T-helper 2 cell treated with Interferon-gamma antibody and Interleukin-4, amounts not matched to agents 100 ng/mL and 5 ng/mL, for 36 hours (primary cell): ENCODE measurements around the gene SYNGAP1. TPM values are rescaled to one million over a fixed set of nuclear protein-coding genes. Genes with fewer than 3 reads are reported as not detected.

Experiments
- intact Hi-C: fragments of 100-400 bp; cut with micrococcal nuclease; formaldehyde crosslinking; loops from one replicate; pipeline ENCODE4 v1.15.1; 2023
- total RNA-seq: library from RNA; stranded (reverse); gene quantifications from 2 replicates; pipeline ENCODE4 v1.2.3, GENCODE V29; 2022

The SYNGAP1 gene
- total RNA-seq, 1 donor from 2014 or later = 40.7 TPM

DNA sequence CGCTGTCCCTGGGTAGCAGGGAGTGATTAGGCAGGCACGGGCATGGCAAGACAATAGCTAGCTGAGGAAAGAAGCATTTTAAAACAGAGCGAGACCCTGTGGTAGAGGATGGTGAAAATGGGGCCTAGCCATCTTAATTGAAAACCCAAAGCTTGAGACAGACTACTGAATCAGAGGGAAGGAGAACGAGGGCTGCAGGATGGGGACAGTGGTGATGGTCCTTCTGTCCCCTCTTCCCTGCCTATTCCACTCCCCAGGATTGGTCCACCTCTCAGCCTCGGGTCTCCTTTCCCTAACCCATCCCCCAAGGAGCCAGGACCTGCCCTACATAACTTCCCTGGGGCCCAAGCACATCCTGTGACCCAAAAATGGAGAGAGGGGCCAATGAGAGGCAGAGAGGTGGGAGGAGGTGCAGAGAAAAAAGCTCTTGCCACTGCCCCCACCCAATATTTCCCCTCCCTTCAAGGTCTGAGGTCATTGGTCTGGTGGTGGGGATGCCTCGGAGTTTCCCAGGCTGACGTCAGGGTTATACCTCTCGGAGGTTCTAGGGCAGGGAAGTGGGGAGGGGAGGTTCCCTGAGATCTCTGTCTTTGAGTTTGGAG lies 1.1 kb upstream of the SYNGAP1 start:
- intact Hi-C loops = loop anchor here (1.0 to 2.0 kb wide), 5 partner anchors 8 to 370 kb away; partner anchors contain the start of genes LEMD2 and ZBTB22

DNA sequence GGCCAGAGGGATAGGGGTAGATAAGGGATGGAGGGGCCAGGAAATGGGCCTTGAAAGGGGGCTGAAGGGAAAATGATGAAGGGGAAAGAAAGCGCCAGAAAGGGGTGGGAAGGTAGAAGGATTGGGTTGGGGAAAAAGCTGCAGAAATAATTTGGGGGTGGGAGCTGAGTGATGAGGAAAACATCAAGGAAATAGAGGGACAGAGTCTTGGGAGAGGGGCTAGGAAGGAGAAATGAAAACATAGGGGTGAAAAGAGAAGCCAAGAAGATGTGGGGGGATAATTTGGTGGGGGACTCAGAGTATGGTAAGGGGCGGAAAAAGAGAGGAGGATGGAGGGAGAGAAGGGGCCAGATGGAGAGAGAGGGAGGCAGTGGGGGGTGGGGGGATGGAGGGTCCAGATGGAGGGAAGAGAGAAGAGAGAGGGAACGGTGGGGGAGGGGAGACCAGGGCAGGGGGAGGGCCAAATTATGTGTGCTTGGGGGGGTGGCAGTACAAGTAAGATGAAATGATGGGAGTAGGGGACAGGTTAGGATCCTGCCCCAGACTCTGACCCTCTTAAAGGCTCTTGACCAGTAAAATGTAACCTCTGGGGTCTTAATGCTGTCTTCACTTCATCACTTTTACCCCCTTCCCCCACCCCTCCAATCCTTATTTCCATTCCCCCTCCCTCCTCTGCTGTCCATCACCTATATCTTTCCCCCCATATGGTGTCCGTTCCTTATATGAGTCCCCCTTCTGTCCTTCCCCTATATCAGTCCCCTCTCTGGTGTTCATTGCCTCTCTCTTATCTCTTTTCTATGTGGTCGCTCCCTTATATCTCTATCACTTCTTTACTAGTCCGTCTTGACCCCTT lies 852 bp downstream of the SYNGAP1 start:
- intact Hi-C loops = no loop called here

DNA sequence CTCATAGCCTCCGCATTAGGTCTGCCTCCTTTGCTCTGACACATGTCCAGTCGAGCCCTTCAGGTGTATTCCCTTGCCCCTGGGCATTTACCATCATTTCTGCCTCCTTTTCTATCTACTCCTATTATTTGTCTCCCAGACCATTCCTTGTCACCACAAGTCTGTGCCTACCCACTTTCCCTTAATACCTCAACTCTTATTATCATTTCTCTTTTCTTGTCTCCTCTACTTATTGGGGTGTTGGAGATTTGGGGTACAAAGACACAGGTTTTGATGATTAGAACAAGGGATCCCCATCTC lies 1.4 kb downstream of the SYNGAP1 start:
- intact Hi-C loops = no loop called here

DNA sequence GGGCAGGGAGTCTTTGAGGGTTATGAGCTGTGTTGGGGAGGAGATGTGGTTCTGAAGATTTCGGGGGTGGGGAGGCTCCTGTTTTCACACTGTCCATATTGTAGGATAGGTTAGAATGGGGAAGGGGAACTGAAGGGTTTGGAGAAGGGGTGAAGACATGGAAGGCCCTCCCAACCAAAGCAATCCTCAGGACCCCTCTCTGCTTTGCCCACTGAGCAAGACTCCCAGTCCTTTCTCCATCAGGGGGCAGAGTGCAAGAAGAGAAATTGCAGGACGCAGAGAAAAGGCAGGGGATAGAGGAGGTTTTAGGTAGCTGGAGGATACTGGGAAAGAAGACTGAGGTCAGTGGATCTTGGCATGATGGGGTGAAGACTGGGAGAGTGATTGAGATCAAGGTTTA lies 3.9 kb downstream of the SYNGAP1 start:
- intact Hi-C loops = loop anchor here (2.0 kb wide), 1 partner anchor 13 kb away; the partner anchor contains the start of gene PHF1

DNA sequence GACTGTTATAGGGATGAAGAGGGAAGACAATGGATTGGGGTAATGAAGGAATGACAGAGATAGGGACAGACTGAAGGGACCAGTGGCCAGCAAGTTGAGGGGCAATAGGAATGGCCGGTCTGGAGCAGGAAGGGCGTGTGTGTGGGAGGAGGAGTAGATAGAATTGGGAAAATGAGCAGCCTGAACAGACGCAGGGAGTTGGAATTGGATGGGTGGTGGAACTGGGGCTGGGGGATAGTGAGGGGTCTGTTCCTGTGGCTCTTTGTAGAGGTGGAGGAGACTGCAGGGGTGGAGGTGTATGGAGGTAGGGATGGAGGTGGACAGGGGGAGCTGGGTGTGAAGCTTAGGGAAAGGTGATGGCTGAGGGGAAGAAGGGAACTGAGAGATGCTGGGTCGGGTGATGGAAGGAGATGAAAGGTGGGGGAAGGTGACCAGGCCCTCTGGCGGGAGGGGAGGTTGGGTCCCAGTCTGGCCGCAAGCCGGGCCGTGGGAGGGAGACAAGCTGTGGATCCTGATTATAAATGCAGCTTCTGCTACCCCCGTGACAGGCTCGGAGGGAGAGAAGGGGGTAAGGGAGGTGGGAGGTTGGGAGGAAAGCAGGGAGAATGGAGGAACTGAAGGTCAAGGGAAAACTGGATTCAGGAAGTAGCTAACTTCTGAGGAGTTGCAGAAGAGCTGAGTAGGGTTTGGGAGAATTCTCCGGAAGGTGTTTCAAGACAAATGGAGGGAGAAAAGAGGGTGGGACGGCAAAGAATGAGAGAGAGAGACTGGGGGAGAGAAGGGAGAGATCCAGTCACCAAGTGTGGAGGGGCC lies 5.2 kb downstream of the SYNGAP1 start:
- intact Hi-C loops = loop anchor here (2.0 kb wide), 1 partner anchor 14 kb away; the partner anchor contains the start of gene PHF1

DNA sequence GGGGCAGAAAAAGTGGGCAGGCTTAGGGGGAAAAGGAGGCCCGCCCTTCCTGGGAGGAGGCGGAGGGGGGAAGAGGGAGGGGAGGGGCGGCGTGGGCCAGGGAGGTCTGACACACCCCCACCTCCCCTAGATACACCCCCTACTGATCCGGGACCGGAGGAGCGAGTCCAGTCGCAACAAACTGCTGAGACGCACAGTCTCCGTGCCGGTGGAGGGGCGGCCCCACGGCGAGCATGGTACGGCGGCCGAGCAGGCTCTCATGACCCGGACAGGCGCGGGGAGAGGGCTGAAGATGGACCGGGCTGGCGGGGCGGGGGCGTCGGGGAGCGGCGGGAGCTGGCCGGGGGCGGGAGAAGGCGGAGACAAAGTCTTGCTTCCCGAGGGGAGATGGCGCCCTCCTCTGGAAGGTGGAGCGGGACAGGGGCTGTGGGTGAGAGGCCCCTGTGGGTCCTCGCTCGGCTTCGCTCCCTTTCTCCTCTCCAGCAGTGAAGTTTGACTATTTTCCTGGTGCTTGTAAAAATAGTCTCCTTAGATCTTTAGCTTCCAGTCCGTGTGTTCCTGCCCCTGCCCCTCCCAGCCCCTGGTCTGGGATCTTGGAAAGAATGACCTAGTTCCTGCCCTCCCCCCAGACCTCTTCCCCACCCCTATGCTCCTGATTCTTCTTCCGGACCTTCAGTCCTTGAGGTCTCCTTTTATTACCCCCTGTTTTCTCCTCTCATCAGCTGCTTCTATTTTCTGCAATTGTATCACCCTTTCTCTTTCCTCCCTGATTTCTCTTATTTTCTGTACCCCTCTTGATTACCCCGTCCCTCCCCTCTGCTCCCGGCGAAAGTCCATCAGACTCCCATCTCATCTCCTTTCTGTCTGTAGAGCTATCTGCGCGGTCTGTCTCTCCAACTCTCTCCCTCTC lies 6.1 kb downstream of the SYNGAP1 start:
- intact Hi-C loops = loop anchor here (1.0 to 2.0 kb wide), 3 partner anchors 8 to 35 kb away; partner anchors contain the start of genes CUTA, KIFC1 and PHF1

DNA sequence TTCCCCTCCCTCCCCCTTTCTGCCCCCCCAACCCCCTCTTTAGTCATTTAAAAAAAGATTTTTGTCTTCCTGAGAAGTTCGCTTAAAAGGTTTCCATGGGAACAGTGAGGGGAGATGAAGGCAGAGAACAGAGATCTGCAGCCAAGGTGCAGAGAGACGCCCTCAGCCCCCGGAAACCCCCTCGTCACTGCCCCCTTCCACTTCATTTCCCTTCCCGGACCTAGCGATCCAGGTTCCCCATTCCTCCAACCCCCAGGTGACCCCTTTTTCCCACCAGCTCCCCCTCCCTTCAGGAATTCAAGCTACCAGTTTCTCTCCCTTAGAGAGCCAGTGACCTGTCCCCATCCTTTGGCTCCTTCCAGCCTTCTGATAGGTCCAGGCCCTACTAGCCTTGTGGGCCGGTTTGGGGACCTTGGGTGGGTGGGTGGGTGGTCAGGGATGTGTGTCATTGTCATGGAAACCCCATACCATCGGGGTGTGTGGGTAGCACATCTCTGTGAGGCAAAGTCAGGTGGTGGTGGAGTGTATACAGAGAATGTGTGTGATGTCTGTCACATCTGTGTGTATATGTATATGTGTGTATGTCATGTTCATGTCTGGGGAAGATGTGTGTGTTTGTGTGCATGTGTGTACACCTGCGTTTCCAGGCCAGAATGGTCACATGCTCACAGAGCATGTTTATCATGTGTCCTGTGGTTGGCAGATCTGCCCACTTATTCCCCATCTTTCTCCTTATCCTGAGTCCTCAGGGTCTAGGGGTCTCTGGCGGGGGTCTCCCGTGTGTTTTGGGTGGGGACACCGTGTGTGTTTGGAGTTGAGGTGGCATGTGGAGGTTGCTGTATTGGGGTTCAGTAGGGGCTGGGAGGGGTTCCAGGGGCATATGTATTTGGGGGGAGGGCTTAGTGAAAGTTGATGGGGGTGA lies 7.0 kb downstream of the SYNGAP1 start:
- intact Hi-C loops = loop anchor here (1.0 kb wide), 2 partner anchors 9 to 36 kb away; partner anchors contain the start of genes CUTA and KIFC1

DNA sequence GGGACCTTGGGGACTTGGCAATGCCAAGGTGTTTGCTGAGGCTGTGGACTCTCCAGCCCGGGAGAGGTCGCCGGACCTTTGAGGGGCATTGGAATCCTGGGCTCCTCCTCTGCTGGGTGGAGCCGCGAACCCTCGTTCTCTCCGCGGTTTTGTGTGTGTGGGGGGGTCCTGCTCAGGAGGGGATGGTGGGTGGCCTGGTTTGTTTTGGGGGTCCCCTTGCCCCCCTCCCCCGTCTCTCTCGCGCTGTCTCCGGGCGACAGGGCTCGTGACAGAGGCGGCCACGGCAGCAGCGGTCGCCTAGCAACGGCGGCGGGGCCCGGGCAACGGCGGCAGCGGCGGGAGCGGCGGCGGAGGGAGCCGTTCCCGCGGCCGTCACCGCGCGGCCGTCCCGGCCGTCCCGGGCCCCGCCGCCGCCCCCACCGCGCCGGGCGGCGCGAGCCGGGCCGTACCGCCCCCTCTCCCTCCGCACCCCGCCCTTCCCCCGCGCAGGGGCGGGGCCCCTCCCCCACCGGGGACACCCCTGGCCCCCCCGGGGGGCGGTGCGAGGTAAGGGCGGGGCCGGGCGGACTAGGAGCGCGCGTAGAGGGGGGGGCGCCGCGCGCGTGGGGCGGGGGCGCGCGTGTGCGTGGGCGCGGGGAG lies 7.8 kb downstream of the SYNGAP1 start:
- intact Hi-C loops = loop anchor here (2.0 kb wide), 1 partner anchor 143 kb away; no protein-coding TSS in a partner anchor

DNA sequence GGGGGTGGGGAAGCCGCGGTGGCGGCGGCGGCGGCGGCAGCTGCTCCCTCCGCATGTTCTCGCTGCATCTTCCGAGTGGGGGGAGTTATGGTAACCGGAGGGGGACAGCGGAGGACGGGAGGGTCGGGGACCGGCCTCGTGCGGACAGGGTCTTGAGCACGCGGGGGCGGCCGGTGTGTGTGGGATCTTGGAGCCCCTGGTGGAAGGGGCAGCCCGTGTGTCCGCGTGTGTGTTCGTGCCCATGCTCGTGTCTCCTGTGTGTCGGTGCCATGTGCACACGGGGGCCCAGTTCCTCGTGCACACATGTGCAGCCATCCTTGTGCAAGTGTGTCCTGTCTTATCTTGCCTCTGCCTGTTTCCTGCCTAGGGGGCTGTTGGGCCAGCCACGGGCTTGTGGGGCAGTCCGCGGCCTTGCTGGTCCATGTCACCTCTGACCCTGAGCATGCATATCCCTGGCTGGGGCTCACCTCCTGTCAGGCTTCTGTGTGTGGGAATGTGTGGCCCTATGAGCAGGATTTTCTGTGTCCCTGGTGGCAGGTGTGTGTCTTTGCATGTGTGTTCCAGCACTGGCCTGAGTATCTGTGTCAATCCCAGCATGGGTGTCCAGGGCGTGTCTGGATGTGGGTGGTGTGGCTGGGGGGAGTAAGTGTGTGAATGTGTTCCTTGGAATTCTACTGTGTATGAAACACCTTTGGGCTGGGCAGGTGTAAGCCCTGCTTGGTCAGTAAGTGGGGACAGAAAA lies 8.5 kb downstream of the SYNGAP1 start:
- intact Hi-C loops = loop anchor here (2.0 kb wide), 1 partner anchor 142 kb away; no protein-coding TSS in a partner anchor

DNA sequence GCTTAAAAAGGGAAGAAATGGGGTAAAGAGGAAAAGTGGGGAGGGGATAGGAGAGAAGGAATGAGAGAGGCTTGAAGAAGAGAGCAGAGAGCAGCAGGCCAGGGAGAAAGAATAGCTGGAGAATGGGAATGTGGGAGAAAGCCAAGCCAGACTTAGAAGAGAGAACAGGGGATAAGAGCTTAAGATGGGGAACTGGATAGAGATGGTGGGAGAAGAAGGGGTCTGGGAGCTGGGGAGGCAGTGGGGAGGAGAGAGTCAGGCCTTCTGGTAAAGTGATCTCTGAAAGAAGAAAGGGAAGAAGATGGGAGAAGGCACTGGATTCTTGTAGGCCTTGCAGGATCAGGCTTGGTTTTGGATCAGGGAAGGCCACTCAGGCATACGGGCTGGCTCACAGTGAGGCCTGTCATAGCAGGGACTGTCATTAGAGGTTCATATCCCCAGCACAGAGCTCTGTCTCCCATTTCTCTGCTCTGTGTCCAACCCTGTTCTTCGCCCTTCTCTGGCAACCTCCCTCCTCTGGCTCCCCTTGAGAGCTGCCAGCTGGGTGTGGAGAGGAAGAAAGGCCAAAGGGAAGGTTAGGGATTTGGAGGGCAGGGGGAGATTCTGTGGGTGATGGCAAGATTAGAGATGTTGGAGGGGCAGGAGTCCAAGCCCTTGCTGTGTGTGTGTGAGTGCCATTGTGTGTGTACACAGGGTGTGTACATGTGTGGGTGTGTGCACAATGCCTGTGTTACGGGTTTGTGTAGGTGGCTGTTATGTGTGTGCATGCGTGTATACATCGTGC lies 9.3 kb downstream of the SYNGAP1 start:
- intact Hi-C loops = loop anchor here (2.0 kb wide), 1 partner anchor 142 kb away; no protein-coding TSS in a partner anchor

DNA sequence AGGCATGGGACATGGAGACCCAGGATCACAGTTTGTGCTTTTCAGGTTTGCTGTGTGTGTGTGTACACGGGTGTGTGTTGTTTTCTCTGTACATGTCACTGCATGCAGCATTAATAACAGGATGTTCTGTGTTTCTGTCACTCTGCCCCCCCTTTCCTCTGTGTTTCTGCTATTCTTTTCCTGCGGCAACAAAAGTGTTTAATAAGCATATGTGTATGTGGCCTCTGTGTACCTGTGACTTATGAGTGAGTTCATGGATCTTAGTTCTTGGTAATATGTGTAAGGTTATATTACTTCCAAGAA lies 9.8 kb downstream of the SYNGAP1 start:
- intact Hi-C loops = loop anchor here (2.0 kb wide), 1 partner anchor 141 kb away; no protein-coding TSS in a partner anchor

DNA sequence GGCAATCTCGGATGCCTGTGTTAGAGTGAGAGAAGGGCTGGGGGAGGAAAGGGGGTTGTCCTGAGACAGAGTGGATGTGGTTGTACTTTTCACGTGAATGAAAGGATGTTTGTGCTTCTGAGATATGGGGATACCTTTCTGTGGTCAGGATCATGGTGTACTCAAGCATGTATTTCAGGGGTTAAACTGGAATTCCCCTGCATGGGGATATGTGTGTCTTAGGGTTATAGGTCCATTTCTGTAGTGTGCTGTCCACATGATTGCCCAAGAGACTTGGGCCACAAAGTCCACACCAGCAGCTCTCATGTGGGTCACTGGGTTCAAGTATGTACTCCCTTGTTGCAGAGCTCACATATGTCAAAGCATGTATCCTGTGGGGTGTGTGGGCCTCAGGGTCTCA lies 10.5 kb downstream of the SYNGAP1 start:
- intact Hi-C loops = no loop called here

DNA sequence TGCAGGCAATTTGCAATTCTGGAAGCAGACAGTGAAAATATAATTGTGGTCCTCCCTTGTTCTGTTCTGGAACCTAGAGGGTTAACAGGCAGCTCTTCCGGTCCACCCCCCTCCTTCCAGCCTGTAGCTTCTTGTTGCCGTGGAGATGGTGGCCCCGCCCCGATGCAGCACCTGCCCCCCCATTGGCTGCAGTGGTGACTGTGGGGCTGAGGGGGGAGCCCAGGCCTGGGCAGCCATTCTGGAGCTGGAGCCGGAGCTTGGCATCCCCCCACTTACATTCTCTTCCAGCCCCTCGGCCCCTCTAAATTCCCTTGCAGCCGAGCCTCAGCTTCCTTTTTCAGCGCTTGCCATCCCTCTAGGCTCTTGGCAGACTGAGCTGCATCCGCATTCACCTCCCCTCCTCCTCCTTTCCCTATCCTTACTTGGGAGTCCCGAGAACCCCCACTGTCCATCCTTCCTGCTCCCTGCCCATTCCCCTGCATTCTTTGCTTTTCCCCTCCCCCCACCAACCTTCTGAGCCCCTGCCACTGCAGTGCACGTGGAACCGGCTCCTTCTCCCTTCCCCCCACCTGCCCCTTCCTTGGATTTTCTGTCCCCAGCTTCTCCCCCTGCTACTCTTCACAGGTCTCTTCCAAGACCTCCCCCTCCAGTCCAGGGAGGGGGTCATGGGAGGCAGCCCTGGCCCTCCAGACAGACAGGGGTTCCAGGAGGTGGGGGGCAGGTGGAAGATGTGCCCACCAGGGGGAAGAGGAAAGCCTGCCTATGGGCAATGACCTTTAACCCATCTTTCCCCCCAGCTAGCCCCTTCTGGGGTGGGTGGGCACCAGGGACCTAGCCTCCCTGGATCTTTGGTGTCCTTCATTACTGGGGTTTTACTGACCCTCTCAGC lies 11.4 kb downstream of the SYNGAP1 start:
- intact Hi-C loops = loop anchor here (1.0 kb wide), 2 partner anchors 23 to 40 kb away; partner anchors contain the start of genes KIFC1 and ZBTB9

DNA sequence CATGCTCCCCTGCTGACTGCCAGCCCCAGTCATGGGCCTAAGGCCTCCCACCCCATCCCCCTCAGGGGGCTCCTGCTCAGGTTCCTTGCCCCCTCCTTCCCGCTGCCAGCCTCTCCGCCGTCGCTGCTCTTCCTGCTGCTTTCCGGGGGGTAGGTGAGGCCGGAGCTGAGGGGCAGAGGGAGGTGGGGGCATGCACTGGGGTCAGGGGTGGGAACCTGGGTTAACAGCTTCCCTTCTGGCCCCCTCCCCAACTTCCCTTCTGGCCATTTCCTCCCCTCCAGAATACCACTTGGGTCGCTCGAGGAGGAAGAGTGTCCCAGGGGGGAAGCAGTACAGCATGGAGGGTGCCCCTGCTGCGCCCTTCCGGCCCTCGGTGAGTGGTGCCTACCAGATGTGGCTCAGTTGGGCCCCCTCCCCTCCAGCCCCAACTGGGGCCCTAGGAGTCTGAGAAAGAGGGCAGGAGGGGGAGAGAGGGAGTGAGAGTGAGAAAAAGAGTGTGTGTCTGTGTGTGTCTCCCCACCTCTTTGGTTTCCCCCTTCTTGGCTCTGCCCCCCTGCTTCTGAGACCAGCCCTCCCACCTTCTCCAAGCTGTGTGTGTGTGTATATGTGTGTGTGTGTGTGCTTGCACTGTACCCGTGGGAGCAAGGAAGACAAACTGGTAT lies 12.1 kb downstream of the SYNGAP1 start:
- intact Hi-C loops = loop anchor here (1.0 kb wide), 2 partner anchors 22 to 41 kb away; partner anchors contain the start of genes KIFC1 and ZBTB9

DNA sequence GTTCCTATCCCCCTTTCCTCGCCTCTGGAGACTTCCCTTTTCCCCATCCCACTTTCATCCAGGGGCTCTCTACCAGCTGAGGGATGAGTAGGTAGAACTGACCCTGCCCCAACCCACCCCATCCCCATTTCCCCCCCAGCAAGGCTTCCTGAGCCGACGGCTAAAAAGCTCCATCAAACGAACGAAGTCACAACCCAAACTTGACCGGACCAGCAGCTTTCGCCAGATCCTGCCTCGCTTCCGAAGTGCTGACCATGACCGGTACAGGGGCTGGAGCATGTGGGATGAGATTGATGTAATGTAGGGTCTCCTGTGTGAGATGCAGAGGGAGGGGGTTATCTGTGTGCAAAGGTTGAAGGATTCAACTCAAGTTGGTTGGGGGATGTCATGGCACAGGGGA lies 12.7 kb downstream of the SYNGAP1 start:
- intact Hi-C loops = no loop called here
